H1 (cell line): ENCODE data around the gene WNT7A. TPM values are rescaled to one million over a fixed set of nuclear protein-coding genes. Genes with fewer than 3 reads are reported as not detected.

ENCODE experiments used
- PHF8 ChIP-seq: fragments of 200-600 bp; sonication (generic); conservative IDR thresholded peaks from 2 replicates; pipeline ENCODE4 v1.7.1; 2012; ENCODE audit warnings: low read depth, mild to moderate bottlenecking, inconsistent platforms, low read length, moderate library complexity
- polyA plus RNA-seq, 7 experiments: library from polyadenylated mRNA; depleted of rRNA in 3 of 7; stranded (reverse) in 5 of 7; unstranded in 2 of 7; fragments of >200 nt in 5 of 7; fragments of 200-250 nt in 2 of 7; gene quantifications; 1 replicate in 5 of 7; 2 replicates in 1 of 7; 4 replicates in 1 of 7; pipeline versions ENCODE4 v1.2.1 to v1.2.3, GENCODE V29; 2011 to 2013; ENCODE audit warnings: missing spikeins in 2 of 7, mixed read lengths in 2 of 7
- total RNA-seq: library from RNA; stranded (reverse); fragmentation: NEBNext Ultra II Directional; extraction: Animal tissue kit (Norgen Biotek cat#: 25700); gene quantifications from 2 replicates; pipeline ENCODE4 v1.2.1, GENCODE V29; 2021

The WNT7A gene
- total and polyA plus RNA-seq, 2 of the 8 experiments (the other 6 are each of a cell fraction or from before 2014, with no cell fraction given): 0.02 TPM; not detected in 1

DNA sequence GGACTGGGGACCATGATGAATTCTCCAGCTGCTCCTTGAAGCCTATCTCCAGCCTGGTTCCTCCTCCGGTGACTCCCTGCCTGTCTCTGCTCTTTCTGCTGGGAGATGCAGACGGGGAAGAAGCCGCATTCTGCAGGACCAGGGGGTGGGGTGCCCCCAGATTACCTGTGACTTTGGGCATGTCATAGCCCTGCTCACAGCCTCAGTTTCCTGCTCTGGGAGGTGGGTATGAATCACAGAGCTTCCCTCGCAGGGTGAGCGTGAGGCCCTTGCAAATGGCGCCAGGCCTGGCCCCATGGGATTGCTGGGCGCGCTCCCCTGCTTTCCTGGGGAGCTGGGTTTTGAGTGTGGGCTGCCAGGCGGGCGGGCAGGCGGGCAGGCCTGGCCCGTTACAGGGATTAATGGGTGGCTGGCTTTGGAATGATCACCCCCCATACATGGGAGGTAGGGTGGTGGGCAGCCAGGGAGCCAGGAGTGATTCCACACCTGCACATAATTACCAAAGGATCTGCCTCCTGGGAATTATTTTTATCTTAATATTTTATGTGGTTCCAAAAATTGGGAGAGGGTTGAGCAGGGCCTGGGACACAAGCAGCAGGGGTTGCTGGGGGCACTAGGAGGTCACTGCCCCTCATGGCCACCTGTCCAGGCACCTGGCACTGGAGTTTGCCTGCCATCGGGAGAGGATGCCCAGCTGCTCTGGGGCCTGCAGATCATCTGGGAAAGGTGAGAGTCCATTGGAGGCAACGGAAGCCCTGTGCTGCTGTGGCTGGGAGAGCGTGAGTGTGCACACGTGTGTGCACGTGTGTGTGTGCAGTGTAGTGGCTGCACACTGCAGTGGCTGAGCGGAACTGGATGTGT, 106.8 kb downstream of the WNT7A start (continued):
- TF ChIP-seq PHF8: no peak
